MV-4-11 (cell line): ENCODE data around the gene LSAMP.
"Not testable (repeated sequence)": the region's sequence is repeated elsewhere in the genome, so short reads cannot be mapped to it uniquely, and the experiment has no call there.

ENCODE experiments used
- DNase-seq: peaks from one replicate; lab custom pipeline; 2025; lab: John Stamatoyannopoulos, UW

Gene LSAMP

DNA sequence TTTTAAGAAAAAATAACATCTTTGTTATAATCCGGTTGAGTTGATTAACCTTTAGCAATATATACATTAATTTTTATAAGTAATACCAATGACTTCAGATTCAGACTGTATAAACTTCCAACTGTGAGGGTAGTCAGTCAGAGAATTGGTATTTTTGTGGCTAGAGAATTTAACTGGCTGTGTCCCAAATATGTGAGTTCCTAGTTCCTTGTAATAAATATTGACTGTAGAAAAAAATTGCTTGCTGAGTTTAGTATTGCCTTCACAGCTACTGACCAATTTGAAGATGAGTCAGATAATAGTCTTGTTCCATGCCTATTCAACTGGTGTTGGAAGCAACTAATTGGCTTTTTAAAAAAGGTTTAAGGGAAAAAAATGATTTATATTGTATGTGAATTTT is 611.2 kb downstream of the LSAMP start:
- DNase-seq = no peak

DNA sequence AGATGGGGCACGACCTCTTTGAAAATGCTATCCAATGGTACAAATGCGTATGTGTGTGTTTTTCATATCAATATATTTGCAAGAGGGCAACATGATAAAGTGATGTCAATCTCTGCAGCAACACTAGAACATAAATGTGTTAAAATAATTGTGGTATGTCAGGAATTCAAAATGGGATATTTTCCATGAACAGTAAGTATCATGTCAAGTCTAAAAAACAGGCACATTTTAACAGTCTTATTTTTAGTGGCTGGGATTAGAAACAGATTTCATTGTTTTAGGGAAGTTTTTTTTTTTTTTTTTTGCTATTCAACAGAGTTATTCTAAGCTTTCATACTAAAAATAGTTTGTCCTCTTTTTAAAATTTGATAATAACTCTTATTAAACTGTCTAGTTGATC is 612.2 kb downstream of the LSAMP start:
- DNase-seq = no peak

DNA sequence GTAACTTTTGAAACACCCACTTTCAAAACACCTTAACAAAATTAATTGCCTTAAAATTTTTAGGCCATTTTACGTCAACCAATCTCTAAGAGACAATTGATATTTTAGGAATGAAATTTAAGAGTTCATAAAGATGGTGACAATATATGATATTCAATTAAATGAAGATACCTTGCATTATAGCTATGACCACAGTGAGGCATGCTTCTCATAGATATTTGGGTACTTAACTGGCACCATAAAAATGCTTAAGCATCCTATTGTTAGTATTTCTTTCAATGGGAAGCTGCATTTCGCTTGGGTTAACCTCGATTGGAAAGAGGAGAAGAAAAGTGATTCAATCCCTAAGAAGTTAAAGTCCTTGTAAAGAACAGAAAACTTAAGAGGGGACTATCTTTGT is 613.0 kb downstream of the LSAMP start:
- DNase-seq = no peak

GRCh38 chr3:115831864-115832263 is 613.4 kb downstream of the LSAMP start:
- DNase-seq = no peak

- DNase-seq = no peak
These were observed 614.4 kb downstream of the LSAMP start for GRCh38 chr3:115830764-115831395.

GRCh38 chr3:115828401-115828800 is 616.9 kb downstream of the LSAMP start:
- DNase-seq = no peak

- no peak for DNase-seq
These were observed 617.8 kb downstream of the LSAMP start for GRCh38 chr3:115827495-115827894.

DNA sequence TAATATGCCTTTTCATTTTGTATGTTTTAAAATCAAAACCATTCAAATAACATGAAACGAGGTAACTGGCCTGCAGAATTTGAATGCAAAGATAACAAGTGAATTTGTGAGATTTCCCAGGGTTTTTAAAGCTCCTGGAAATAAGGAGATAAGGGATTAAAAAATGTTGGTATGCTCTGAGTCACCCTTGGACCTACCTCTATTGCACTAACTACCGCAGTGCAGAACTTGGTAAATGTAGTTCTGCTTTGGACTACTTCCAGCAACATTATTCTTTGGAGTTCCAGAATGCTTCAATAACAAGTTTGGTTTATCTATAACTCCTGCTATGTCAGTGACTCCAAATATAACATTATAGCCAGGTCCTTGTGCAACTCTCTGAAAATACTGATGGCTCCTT is 620.2 kb downstream of the LSAMP start:
- no peak for DNase-seq

GRCh38 chr3:115823083-115823482 is 622.2 kb downstream of the LSAMP start:
- DNase-seq = no peak

DNA sequence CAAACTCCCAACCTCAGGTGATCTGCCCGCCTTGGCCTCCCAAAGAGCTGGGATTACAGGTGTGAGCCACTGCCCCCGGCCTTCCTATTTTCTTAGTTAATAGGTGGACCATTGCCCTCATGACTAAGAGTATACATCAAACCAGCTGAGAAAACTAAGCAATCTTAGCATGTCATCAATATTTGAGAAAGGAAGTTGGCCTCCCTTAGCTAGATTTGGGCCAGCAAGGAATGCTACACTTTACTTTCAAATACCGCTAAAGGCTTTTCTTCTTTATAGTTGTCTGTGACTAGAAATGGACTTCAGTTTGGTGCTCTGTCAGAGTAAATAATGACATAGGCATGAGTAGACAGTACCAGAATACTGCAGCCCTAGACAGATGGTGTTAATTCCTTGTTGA is 622.7 kb downstream of the LSAMP start:
- DNase-seq = no peak

GRCh38 chr3:115819785-115820384 is 625.4 kb downstream of the LSAMP start:
- DNase-seq = peak; percentile 57

DNA sequence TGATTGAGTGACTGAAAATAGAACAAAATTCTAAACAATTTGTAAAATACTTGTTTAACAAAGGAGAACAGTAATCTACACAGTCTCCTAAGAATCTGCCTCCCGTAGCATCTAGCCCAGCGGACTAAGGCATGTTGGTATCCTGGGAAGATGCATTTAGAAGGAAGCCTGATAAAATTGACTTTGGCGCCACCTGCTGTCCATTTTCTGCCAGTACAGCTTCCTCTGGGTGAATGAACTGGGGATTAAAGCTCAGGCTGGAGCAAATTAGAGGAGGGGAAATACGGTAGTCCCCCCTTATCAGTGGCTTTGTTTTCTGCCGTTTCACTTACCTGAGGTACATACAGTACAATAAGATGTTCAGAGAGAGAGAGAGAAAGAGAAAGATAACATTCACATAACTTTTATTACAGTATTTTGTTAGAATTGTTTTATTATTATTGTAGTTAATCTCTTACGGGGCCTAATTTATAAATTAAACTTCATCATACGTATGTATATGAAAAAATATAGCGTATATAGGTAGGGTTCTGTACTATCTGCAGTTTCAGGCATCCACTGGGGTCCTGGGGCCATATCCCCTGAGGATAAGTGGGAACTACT is 630.4 kb downstream of the LSAMP start:
- DNase-seq = peak; percentile 10

DNA sequence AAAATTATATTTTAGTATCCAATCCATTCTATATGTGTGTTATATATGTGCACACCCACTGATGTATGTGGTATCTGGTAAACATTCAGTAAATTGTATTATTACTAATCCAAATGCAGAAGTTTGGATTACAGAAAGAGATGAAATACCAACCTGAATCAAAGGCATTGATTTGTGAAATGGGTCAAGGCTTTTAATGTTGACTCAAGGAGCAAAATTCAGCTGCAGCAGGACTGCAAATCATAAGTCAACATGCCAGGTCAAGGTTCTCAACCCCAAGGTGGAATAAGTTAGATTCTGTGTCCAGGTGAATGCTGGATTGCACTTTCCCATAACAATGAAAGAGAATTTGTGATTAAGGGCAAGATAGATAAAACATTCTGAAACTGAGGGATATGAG is 631.3 kb downstream of the LSAMP start:
- DNase-seq = no peak

- no peak for DNase-seq
These were observed 636.5 kb downstream of the LSAMP start for GRCh38 chr3:115808816-115809215.

GRCh38 chr3:115808244-115808643 is 637.0 kb downstream of the LSAMP start:
- no peak for DNase-seq

- DNase-seq = no peak
These were observed 638.8 kb downstream of the LSAMP start for GRCh38 chr3:115806501-115806900.

DNA sequence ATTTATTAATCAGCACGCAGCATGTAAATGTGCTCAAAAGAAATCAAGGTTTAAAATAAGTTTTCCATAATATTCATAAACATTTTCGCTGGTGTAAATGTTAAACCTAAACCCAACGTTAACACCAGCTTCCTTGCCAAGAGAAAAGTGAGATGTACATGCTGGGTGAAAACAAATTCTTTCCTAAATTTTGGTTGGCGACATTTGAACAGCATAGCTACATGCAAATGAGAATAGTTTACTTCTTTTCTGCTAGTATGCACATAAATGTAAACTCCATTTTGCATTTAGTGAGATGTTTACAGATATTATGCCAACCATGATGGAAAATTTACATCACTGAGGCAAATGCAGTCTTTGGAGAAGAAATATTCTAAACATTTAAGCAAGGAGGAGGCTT is 639.8 kb downstream of the LSAMP start:
- DNase-seq = no peak

DNA sequence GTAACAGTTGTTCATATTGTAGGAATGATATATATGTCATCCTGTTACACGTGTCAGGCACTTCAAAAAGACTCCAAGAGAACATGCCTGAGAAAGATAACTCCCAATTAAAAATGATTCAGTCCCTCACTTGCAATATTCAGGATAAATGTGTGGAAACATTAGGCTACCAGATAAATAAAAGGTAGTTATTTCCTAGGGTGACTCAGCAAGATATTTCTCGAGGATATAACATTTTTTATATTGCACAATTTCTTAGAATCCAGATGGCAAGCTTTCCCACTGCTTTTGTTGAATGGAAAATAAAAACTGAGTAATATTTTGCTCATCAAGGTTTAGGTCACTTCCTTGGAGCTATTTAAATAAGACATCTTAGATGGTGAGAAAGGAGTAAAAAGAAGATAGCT is 640.6 kb downstream of the LSAMP start:
- DNase-seq = no peak

GRCh38 chr3:115804200-115804599 is 641.1 kb downstream of the LSAMP start:
- DNase-seq = no peak

- DNase-seq = no peak
These were observed 641.6 kb downstream of the LSAMP start for GRCh38 chr3:115803661-115804060.

DNA sequence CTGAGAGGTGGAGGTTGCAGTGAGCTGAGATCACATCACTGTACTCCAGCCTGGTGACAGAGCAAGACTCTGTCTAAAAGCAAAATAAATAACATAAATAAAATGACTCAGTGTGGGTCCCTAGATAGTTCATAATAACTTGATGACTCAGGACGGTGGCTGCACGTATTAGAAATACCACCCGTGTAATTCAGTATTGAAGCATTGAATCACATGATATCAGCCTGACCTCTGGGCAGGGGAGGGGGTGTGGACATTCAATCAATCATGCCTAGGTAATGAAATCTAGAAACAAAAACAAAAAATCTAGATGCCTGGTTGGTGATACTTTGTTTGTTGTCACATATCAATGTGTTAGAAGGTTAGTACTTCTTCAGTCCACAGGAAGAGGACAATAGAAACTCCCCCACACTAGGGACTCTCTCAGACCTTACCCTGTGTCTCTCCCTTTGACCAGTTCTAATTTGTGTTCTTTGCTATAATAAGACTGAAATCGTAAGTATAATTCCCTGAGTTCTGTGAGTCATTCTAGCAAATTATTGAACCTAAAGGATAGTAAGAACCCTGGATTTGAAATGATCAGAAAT is 644.7 kb downstream of the LSAMP start:
- DNase-seq = no peak

GRCh38 chr3:115800065-115800464 is 645.2 kb downstream of the LSAMP start:
- not testable (repeated sequence) for DNase-seq

GRCh38 chr3:115792206-115792955 is 652.9 kb downstream of the LSAMP start:
- no peak for DNase-seq
